HCT116 (cell line): ENCODE measurements around the gene SPATA33. TPM values are rescaled to one million over a fixed set of nuclear protein-coding genes. Genes with fewer than 3 reads are reported as not detected.
A peak's percentile ranks its signal among the peaks of the same experiment; 100 is the strongest.

Experiments used
- ATAC-seq: fragments of 200-7000 bp; cut with Tn5 transposase; 2 replicates; pipeline ENCODE4 v1.9.1; 2020; ENCODE audit warnings: mild to moderate bottlenecking, moderate library complexity
- BruUV-seq: library from RNA; stranded (reverse); fragments of 400-500 nt; replicated peaks from 2 replicates; lab custom pipeline; 2021; lab: Mats Ljungman, UMichigan
- CTCF ChIA-PET: fragments of 300-600 bp; sonication (Branson Sonifier 250); formaldehyde crosslinking; loops from one replicate; lab custom pipeline; 2021; ENCODE audit warnings: antibody characterized with exemption; lab: Charles Lee
- POLR2A ChIA-PET: fragments of 300-600, 350-600 bp; sonication (Branson Sonifier 250); formaldehyde crosslinking; loops from one replicate; lab custom pipeline; 2021; ENCODE audit warnings: antibody characterized with exemption; lab: Charles Lee
- RAD21 ChIA-PET, 2 experiments: fragments of 300-600 bp; sonication (Branson Sonifier 250); formaldehyde crosslinking; loops; one replicate each; lab custom pipeline; 2023; ENCODE audit warnings: low total read pairs in 2 of 2; ENCODE audit not compliant: uncharacterized antibody in 2 of 2, unreplicated experiment in 2 of 2, low non-redundant PET in 1 of 2; lab: Charles Lee
- DNase-seq: peaks from one replicate; pipeline ENCODE4 v3.0.0-alpha.2; 2010; ENCODE audit warnings: low read depth, low spot score
- H2AFZ ChIP-seq: fragments of 200-600 bp; shearing (Covaris generic), sonication (generic); 2 replicates; pipeline ENCODE4 v1.6.1; 2017; ENCODE audit warnings: low read depth, mixed run types, mixed read lengths, antibody characterized with exemption, low read length; ENCODE audit not compliant: poor library complexity, severe bottlenecking
- H3K27ac ChIP-seq: 2 replicates; pipeline ENCODE4 v1.5.1; 2012; ENCODE audit warnings: low read depth, low read length
- H3K27me3 ChIP-seq: fragments of 200-600 bp; sonication (generic); 2 replicates; pipeline ENCODE4 v1.6.1; 2016; ENCODE audit warnings: mixed run types, low read length, mixed read lengths; ENCODE audit not compliant: insufficient read depth
- H3K36me3 ChIP-seq, 2 experiments: fragments of 200-500 bp in 1 of 2; fragments of 200-600 bp in 1 of 2; sonication (Bioruptor generic) in 1 of 2; sonication (generic) in 1 of 2; 2 replicates each; pipeline versions ENCODE4 v1.5.1 to v1.6.1; 2014 to 2016; ENCODE audit warnings: low read length in 2 of 2, inconsistent platforms in 1 of 2, mixed read lengths in 1 of 2, mixed run types in 1 of 2; ENCODE audit not compliant: insufficient read depth in 2 of 2, control insufficient read depth in 1 of 2
- H3K4me1 ChIP-seq, 2 experiments: fragments of 200-600 bp in 1 of 2; sonication (generic) in 1 of 2; 2 replicates each; pipeline versions ENCODE4 v1.5.1 to v1.6.1; 2012 to 2017; ENCODE audit warnings: low read length in 2 of 2, inconsistent platforms in 1 of 2, mild to moderate bottlenecking in 1 of 2, mixed read lengths in 1 of 2, mixed run types in 1 of 2, moderate library complexity in 1 of 2; ENCODE audit not compliant: insufficient read depth in 2 of 2, control insufficient read depth in 1 of 2
- H3K4me2 ChIP-seq: fragments of 200-600 bp; sonication (generic); 2 replicates; pipeline ENCODE4 v1.6.1; 2017; ENCODE audit warnings: mixed run types, low read length, mixed read lengths
- H3K4me3 ChIP-seq, 2 experiments: fragments of 200-600 bp in 1 of 2; sonication (generic) in 1 of 2; replicated peaks in 1 of 2; 2 replicates each; pipeline ENCODE4 v1.5.1; 2011 to 2016; ENCODE audit warnings: low read length in 2 of 2, control low read depth in 1 of 2, low read depth in 1 of 2, mild to moderate bottlenecking in 1 of 2, mixed read lengths in 1 of 2, mixed run types in 1 of 2
- H3K79me2 ChIP-seq: fragments of 200-600 bp; sonication (generic); 2 replicates; pipeline ENCODE4 v1.6.1; 2017; ENCODE audit warnings: mild to moderate bottlenecking, mixed run types, low read length, moderate library complexity, mixed read lengths; ENCODE audit not compliant: insufficient read depth
- H3K9ac ChIP-seq: fragments of 200-600 bp; sonication (generic); 2 replicates; pipeline ENCODE4 v1.6.1; 2016; ENCODE audit warnings: low read length, mixed read lengths
- H3K9me2 ChIP-seq: fragments of 200-600 bp; sonication (generic), shearing (Covaris generic); 2 replicates; pipeline ENCODE4 v1.6.1; 2017; ENCODE audit warnings: mixed run types, mild to moderate bottlenecking, moderate library complexity; ENCODE audit not compliant: insufficient read depth
- H3K9me3 ChIP-seq, 2 experiments: fragments of 200-500 bp in 1 of 2; fragments of 200-600 bp in 1 of 2; sonication (Bioruptor generic) in 1 of 2; sonication (generic) in 1 of 2; 2 replicates each; pipeline ENCODE4 v1.6.1; 2014 to 2017; ENCODE audit warnings: low read length in 2 of 2, mixed read lengths in 2 of 2, inconsistent platforms in 1 of 2, low read depth in 1 of 2, mild to moderate bottlenecking in 1 of 2, mixed run types in 1 of 2, moderate library complexity in 1 of 2; ENCODE audit not compliant: control insufficient read depth in 1 of 2, insufficient read depth in 1 of 2
- H4K20me1 ChIP-seq: fragments of 200-600 bp; sonication (generic), shearing (Covaris generic); 2 replicates; pipeline ENCODE4 v1.6.1; 2017; ENCODE audit warnings: mixed run types, mild to moderate bottlenecking, moderate library complexity; ENCODE audit not compliant: insufficient read depth
- CBX3 ChIP-seq: IDR thresholded peaks from 2 replicates; pipeline ENCODE4 v1.6.1; 2012; ENCODE audit warnings: low read depth
- EGR1 ChIP-seq: IDR thresholded peaks from 2 replicates; pipeline ENCODE4 v1.6.1; 2012; ENCODE audit warnings: low read depth
- ELF1 ChIP-seq: IDR thresholded peaks from 2 replicates; pipeline ENCODE4 v1.6.1; 2012; ENCODE audit warnings: low read depth, borderline replicate concordance
- EZH2 ChIP-seq: fragments of 200-600 bp; sonication (generic); IDR thresholded peaks from 2 replicates; pipeline ENCODE4 v1.6.1; 2017; ENCODE audit warnings: antibody characterized with exemption, mixed run types
- EZH2phosphoT487 ChIP-seq: fragments of 200-600 bp; IDR thresholded peaks from 2 replicates; pipeline ENCODE4 v1.6.1; 2018; ENCODE audit warnings: antibody characterized with exemption, borderline replicate concordance
- JUND ChIP-seq: IDR thresholded peaks from 2 replicates; pipeline ENCODE4 v1.6.1; 2012
- POLR2A ChIP-seq: IDR thresholded peaks from 2 replicates; pipeline ENCODE4 v1.7.0; 2011; ENCODE audit warnings: borderline replicate concordance; ENCODE audit not compliant: insufficient read depth, insufficient read length; ENCODE audit errors: extremely low read depth
- POLR2AphosphoS5 ChIP-seq: IDR thresholded peaks from 2 replicates; pipeline ENCODE4 v1.6.1; 2011; ENCODE audit warnings: mild to moderate bottlenecking, low read depth, low read length, moderate library complexity
- SIN3A ChIP-seq: IDR thresholded peaks from 2 replicates; pipeline ENCODE4 v1.6.1; 2012; ENCODE audit warnings: low read depth
- SRF ChIP-seq: IDR thresholded peaks from 2 replicates; pipeline ENCODE4 v1.6.1; 2012; ENCODE audit warnings: low read depth
- TCF7L2 ChIP-seq: IDR thresholded peaks from 2 replicates; pipeline ENCODE4 v1.7.0; 2011; ENCODE audit warnings: borderline replicate concordance, inconsistent platforms; ENCODE audit not compliant: insufficient read depth, insufficient read length; ENCODE audit errors: extremely low read depth
- YY1 ChIP-seq: IDR thresholded peaks from 2 replicates; pipeline ENCODE4 v1.6.1; 2011; ENCODE audit warnings: low read length, low read depth, moderate library complexity, mild to moderate bottlenecking; ENCODE audit not compliant: insufficient replicate concordance; ENCODE audit errors: extremely low read depth
- ZNF274 ChIP-seq: fragments of 200-500 bp; sonication (Bioruptor generic); IDR thresholded peaks from 2 replicates; pipeline ENCODE4 v1.6.1; 2014; ENCODE audit warnings: mild to moderate bottlenecking, low read depth, low read length, inconsistent platforms
- intact Hi-C: fragments of 100-400 bp; cut with micrococcal nuclease; formaldehyde crosslinking; loops from 2 replicates; pipeline ENCODE4 v1.10.0; 2022
- total RNA-seq: library from RNA; stranded (reverse); gene quantifications from one replicate; pipeline ENCODE4 v1.2.1, GENCODE V29; 2021; ENCODE audit not compliant: unreplicated experiment
- TF ChIP-seq, protein P1 (sequence below), 3 experiments: fragments of 200-600 bp in 1 of 3; sonication (generic) in 1 of 3; IDR thresholded peaks in 2 of 3; conservative IDR thresholded peaks in 1 of 3; 2 replicates each; pipeline ENCODE4 v1.5.1; 2012 to 2017; ENCODE audit warnings: low read depth in 2 of 3, low read length in 2 of 3, antibody characterized with exemption in 1 of 3, borderline replicate concordance in 1 of 3, control low read depth in 1 of 3, mild to moderate bottlenecking in 1 of 3, mixed read lengths in 1 of 3, mixed run types in 1 of 3, moderate library complexity in 1 of 3; ENCODE audit not compliant: insufficient read depth in 1 of 3
- TF ChIP-seq, protein P2 (sequence below): IDR thresholded peaks from 2 replicates; pipeline ENCODE4 v1.6.1; 2012
- TF ChIP-seq, protein P3 (sequence below): IDR thresholded peaks from 2 replicates; pipeline ENCODE4 v1.6.1; 2012
- TF ChIP-seq, protein P4 (sequence below): IDR thresholded peaks from 2 replicates; pipeline ENCODE4 v1.6.1; 2011; ENCODE audit warnings: mild to moderate bottlenecking, low read length, moderate library complexity; ENCODE audit not compliant: insufficient replicate concordance; ENCODE audit errors: extremely low read depth

SPATA33 gene
- total RNA-seq, 1 experiment from 2014 or later: 24.9 TPM

DNA sequence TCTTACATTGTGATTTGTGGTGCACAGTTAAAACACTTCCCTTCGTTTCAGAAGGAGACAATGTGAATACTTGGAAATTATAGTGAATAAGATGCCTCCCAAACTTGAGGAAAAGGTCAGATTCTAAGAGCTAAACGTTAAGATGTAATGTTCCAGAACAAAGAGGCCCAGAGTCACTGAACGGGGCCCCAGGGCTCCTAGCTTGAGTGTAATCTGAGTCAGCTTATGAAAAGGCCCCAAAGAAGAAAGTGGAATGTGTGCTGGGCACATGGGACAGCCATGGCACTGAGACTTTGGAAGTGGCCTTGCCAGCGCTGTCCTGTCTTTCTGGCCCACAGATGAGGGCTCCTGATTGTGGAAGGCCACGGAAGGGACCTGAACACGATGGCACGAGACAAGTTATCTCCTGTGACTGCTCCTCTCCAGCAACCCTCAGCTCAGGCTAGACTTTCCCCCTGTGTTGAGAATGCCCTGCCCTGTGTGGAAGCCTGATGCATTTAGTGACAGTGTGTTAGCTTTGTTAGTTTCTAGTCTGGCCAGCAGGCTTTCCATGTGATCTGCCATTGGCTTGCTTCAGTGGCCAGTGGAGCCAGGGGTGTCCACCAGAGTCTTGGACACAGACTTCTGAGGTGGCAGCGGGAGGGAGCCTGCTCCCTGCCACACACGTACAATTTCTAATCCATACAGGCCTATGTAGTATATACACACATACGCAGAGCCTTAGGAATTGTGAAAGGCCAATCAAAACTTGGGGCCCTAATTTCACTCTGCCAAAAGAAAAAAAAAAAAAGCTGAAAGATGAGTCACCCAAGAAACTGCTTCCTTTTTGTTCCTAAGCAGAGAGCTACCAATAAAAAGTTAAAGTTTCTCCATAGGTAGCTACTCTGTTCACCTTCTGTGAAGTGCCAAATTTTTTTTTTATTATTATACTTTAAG is 13.1 kb downstream of the SPATA33 start:
- Histone ChIP-seq H3K4me2 (no peak overlapping the region), H3K9ac (no peak overlapping the region), H3K9me2 (no peaks in the 10 kb centered on the region)
- ATAC-seq (no peak; the same call in 1 of the 2 replicates), DNase-seq (no peak)
- POLR2A ChIA-PET: interaction anchor here (0.6 to 0.8 kb wide), 2 partner anchors 9 to 111 kb away, joined by 3 read pairs; no protein-coding TSS in a partner anchor
- TF ChIP-seq JUND (no peak), YY1 (no peak), ZNF274 (no peak), EZH2phosphoT487 (no peak), SIN3A (no peak), POLR2A (no peak), EZH2 (no peak), CBX3 (no peak), ELF1 (no peak), POLR2AphosphoS5 (no peak), SRF (no peak), EGR1 (no peak), TCF7L2 (no peak)
- TF ChIP-seq, protein P1, sequence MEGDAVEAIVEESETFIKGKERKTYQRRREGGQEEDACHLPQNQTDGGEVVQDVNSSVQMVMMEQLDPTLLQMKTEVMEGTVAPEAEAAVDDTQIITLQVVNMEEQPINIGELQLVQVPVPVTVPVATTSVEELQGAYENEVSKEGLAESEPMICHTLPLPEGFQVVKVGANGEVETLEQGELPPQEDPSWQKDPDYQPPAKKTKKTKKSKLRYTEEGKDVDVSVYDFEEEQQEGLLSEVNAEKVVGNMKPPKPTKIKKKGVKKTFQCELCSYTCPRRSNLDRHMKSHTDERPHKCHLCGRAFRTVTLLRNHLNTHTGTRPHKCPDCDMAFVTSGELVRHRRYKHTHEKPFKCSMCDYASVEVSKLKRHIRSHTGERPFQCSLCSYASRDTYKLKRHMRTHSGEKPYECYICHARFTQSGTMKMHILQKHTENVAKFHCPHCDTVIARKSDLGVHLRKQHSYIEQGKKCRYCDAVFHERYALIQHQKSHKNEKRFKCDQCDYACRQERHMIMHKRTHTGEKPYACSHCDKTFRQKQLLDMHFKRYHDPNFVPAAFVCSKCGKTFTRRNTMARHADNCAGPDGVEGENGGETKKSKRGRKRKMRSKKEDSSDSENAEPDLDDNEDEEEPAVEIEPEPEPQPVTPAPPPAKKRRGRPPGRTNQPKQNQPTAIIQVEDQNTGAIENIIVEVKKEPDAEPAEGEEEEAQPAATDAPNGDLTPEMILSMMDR (IDR thresholded peaks at IDR 0.05 in 2 of 3, conservative IDR thresholded peaks at IDR 0.05 in 1 of 3; ENCODE audit: borderline replicate concordance in 1 of 3, insufficient read depth in 1 of 3, low read depth in 2 of 3, low read length in 2 of 3): no peak
- TF ChIP-seq, protein P2, sequence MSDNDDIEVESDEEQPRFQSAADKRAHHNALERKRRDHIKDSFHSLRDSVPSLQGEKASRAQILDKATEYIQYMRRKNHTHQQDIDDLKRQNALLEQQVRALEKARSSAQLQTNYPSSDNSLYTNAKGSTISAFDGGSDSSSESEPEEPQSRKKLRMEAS: no peak
- TF ChIP-seq, protein P3, sequence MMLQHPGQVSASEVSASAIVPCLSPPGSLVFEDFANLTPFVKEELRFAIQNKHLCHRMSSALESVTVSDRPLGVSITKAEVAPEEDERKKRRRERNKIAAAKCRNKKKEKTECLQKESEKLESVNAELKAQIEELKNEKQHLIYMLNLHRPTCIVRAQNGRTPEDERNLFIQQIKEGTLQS: no peak
- TF ChIP-seq, protein P4, sequence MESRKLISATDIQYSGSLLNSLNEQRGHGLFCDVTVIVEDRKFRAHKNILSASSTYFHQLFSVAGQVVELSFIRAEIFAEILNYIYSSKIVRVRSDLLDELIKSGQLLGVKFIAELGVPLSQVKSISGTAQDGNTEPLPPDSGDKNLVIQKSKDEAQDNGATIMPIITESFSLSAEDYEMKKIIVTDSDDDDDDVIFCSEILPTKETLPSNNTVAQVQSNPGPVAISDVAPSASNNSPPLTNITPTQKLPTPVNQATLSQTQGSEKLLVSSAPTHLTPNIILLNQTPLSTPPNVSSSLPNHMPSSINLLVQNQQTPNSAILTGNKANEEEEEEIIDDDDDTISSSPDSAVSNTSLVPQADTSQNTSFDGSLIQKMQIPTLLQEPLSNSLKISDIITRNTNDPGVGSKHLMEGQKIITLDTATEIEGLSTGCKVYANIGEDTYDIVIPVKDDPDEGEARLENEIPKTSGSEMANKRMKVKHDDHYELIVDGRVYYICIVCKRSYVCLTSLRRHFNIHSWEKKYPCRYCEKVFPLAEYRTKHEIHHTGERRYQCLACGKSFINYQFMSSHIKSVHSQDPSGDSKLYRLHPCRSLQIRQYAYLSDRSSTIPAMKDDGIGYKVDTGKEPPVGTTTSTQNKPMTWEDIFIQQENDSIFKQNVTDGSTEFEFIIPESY: no peak
- TF ChIP-seq, all 23 proteins: peak for 0
- Histone ChIP-seq H3K27me3 (no peaks in the 10 kb centered on the region), H3K36me3 (no peaks in the 10 kb centered on the region), H3K4me3 (no peak overlapping the region), H3K9me3 (peaks cover 1 to 5% of the 10 kb centered on the region in 2 experiments; a peak in 1 of 4 replicates), H3K27ac (peak overlapping the region; percentile 14; the same call in 1 of the 2 replicates), H3K4me1 (peaks cover 0 to 5% of the 10 kb centered on the region in 2 experiments; a peak in 1 of 4 replicates), H4K20me1 (no peaks in the 10 kb centered on the region), H3K79me2 (no peaks in the 10 kb centered on the region), H2AFZ (no peak overlapping the region)
- intact Hi-C loops: no loop called here
- TSS peak; percentile 15 for BruUV-seq
- ChIA-PET RAD21 (interaction anchor here in 1 of 2 experiments (0.6 kb wide), 1 partner anchor 37 kb away, joined by 3 read pairs; no protein-coding TSS in a partner anchor), CTCF (no interaction called here)
